Mucosa of descending colon (tissue), 3 donors: ENCODE measurements around the gene CRMP1. TPM values are rescaled to one million over a fixed set of nuclear protein-coding genes. Genes with fewer than 3 reads are reported as not detected.

ENCODE experiments used
- ATAC-seq: fragments of 200-7000 bp; cut with Tn5 transposase; one replicate; pipeline ENCODE4 v1.9.1; 2020; ENCODE audit warnings: mild to moderate bottlenecking, moderate library complexity
- DNase-seq, 3 donors: peaks; one replicate each; pipeline ENCODE4 v3.0.0-alpha.2; 2020
- H3K36me3 ChIP-seq: fragments of 200-600 bp; one replicate; pipeline ENCODE4 v1.8.0; 2021; ENCODE audit warnings: low read depth, mild to moderate bottlenecking
- H3K4me1 ChIP-seq: fragments of 200-600 bp; one replicate; pipeline ENCODE4 v1.8.0; 2021; ENCODE audit warnings: low read depth, mild to moderate bottlenecking
- H3K4me3 ChIP-seq: fragments of 200-600 bp; one replicate; pipeline ENCODE4 v1.8.0; 2021; ENCODE audit warnings: mild to moderate bottlenecking
- H3K9me3 ChIP-seq: fragments of 200-600 bp; one replicate; pipeline ENCODE4 v1.8.0; 2021; ENCODE audit warnings: mild to moderate bottlenecking
- intact Hi-C, 2 donors: fragments of 100-400 bp; cut with DNase I in 1 of 2; cut with micrococcal nuclease in 1 of 2; formaldehyde crosslinking; loops; one replicate each; pipeline versions ENCODE4 v1.11.0 to v1.11.1; 2022; cut with DNase I, micrococcal nuclease
- total RNA-seq, 3 donors: library from RNA; stranded (reverse); fragmentation: NEBNext Ultra II Directional in 2 of 3; extraction: Animal tissue kit (Norgen Biotek cat#: 25700) in 2 of 3; gene quantifications; one replicate each; pipeline versions ENCODE4 v1.2.1 to v1.2.4, GENCODE V29; 2021 to 2023
- TF ChIP-seq, protein P1 (sequence below): fragments of 200-600 bp; IDR thresholded peaks from one replicate; pipeline ENCODE4 v1.8.0; 2022; ENCODE audit warnings: antibody characterized with exemption, mild to moderate bottlenecking
- donor health status: DM: no; HTN: no; CAD: no; lungs with moderate emphysema.
- donor health status: DM: no; HTN: no; CAD: no.
- donor health status: DM: no; HTN: yes; CAD: no.

CRMP1 gene
- total RNA-seq, 3 donors from 2014 or later, result 0.58 to 4.4 (median 1.0) TPM

DNA sequence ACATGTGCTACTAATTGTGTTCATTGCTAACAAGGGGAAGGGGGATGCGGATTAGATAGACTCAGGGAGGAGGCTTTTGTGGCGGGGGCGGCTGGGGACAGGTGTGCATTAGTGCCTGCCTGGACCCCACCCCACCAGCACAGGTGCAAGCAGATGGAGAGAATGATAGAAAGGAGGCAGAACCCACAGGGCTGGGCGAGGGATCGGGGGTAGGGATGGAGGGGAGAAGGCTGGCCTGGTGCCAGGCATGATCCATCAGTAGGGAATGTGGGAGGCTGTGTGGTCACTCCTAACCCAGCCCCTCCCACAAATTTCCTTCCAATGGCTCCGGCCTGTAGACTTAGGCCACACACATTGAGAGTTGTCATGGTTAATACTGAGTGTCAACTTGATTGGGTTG is 30.5 kb upstream of the CRMP1 start:
- ATAC-seq, result no peak
- TF ChIP-seq, protein P1, sequence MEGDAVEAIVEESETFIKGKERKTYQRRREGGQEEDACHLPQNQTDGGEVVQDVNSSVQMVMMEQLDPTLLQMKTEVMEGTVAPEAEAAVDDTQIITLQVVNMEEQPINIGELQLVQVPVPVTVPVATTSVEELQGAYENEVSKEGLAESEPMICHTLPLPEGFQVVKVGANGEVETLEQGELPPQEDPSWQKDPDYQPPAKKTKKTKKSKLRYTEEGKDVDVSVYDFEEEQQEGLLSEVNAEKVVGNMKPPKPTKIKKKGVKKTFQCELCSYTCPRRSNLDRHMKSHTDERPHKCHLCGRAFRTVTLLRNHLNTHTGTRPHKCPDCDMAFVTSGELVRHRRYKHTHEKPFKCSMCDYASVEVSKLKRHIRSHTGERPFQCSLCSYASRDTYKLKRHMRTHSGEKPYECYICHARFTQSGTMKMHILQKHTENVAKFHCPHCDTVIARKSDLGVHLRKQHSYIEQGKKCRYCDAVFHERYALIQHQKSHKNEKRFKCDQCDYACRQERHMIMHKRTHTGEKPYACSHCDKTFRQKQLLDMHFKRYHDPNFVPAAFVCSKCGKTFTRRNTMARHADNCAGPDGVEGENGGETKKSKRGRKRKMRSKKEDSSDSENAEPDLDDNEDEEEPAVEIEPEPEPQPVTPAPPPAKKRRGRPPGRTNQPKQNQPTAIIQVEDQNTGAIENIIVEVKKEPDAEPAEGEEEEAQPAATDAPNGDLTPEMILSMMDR, result no peak
- DNase-seq, result no peak
- Histone ChIP-seq H3K9me3 (no peaks in the 10 kb centered on the region), H3K4me1 (no peaks in the 10 kb centered on the region), H3K36me3 (no peaks in the 10 kb centered on the region), H3K4me3 (no peak overlapping the region)
- intact Hi-C loops, result no loop called here

DNA sequence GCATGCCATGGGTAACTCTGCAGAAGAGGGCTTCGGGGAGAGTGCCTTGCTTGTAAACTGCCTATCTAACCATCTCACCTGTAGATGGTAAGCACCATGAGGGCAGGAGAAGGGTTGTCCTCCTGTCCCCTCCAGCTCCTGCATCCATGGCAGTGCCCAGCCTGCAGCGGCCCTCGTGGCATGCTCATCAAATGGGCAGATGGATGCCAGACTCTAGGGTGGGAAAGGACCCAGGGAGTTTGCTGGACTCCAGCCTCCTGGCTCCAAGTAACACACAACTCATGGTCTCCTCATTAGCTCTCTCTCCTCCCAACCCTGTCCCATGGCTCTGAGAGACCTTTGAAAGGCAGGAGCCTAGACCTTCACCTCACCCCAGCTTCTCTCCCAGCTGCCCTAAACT is 29.7 kb upstream of the CRMP1 start:
- no peaks in the 10 kb centered on the region for H3K4me1 ChIP-seq
- no peaks in the 10 kb centered on the region for H3K36me3 ChIP-seq
- intact Hi-C loops, result no loop called here
- H3K4me3 ChIP-seq, result no peak overlapping the region
- TF ChIP-seq, protein P1, result no peak
- DNase-seq (no peak), ATAC-seq (no peak)
- no peaks in the 10 kb centered on the region for H3K9me3 ChIP-seq

DNA sequence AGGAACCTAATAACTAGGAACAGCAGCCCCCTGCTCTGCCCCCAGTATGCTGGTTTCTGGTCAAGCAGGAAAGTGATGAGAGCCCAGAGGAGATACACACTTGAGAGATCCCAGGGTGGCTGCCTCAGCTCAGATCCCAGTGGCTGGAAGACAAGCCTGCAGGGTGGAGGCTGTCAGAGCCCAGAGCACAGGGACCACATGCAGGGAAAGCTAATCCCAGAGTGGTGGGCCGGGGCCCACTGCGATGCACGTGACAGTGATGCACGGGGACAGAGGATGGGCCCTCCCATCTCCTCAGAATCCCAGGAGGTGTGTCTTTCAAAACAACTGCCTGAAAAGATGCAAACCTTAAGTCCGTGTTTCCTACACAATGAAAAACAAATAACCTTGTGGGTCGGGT is 29.1 kb upstream of the CRMP1 start:
- Histone ChIP-seq H3K36me3 (no peaks in the 10 kb centered on the region), H3K4me3 (no peak overlapping the region), H3K4me1 (no peaks in the 10 kb centered on the region), H3K9me3 (no peaks in the 10 kb centered on the region)
- TF ChIP-seq, protein P1, result no peak
- DNase-seq (no peak), ATAC-seq (no peak)
- intact Hi-C loops, result no loop called here

DNA sequence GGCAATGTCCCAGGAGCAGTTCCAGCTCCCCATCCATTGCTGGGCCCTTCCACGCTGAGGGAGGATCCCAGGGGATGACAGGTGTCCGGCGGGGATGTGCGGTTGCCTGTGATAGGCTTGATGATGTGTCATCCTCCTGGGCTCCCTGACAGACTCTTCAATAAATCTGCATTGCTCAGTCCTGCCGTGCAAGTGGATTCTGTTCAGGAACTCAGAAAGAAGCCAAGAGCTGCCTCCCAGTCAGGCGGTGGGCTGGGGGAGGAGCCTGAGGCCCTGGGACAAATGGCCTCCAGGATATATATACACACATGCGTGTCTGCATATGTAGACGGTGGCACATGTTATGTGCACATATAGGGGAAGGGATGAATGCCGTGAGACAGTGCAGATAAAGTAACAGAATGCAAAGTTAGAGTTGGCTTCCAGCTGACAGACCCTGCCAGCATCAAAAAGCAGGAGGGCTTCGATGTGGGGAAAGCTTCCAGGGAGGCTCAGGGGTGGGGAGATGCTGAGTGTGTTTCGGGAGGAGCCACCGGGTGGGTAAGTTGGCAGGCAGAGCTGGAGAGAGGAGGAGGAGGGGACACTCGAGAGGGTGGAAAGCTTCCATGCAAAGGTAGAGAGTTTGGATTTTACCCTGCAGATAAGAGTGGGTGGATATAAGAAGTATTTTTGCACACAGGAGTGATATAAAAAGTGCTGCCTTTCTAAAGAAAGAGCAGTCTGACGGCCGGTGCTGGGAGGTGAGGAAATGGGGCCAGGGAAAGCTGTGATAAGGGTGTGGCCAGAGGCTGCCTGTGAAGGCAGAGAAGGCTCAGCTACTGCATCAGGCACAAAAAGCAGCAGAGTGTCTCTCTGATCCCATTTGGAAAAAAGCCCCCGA is 28.5 kb upstream of the CRMP1 start:
- no peaks in the 10 kb centered on the region for H3K4me1 ChIP-seq
- DNase-seq (no peak), ATAC-seq (no peak)
- TF ChIP-seq, protein P1, result no peak
- no peaks in the 10 kb centered on the region for H3K9me3 ChIP-seq
- intact Hi-C loops, result no loop called here
- no peaks in the 10 kb centered on the region for H3K36me3 ChIP-seq
- no peak overlapping the region for H3K4me3 ChIP-seq

DNA sequence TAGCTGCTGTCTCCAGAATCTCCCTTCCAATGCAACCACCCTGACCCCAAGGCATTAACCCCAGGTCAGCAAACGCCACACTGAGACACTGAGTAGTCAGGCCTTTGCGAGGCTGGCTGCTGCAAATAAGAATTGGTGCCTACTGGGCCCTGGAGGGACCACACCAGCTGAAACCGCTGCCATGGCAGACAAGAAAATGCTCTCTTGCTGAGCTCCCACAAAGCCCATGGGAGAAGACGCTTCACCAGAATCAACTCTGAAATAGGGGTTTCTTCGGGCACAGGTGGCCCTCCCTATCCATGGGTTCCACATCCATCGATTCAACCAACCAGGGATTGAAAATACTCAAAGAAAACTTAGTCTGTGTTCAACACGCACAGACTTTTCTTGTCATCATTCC is 26.7 kb upstream of the CRMP1 start:
- intact Hi-C loops, result no loop called here
- H3K4me3 ChIP-seq, result no peak overlapping the region
- ATAC-seq (no peak), DNase-seq (no peak)
- H3K36me3 ChIP-seq, result no peaks in the 10 kb centered on the region
- TF ChIP-seq, protein P1, result no peak
- H3K9me3 ChIP-seq, result no peaks in the 10 kb centered on the region
- H3K4me1 ChIP-seq, result no peaks in the 10 kb centered on the region
